ENCODE data around the gene CTSS.

GRCh38 chr1:150793221-150793620 is 27.6 kb upstream of the CTSS start:
- TF ChIP-seq ESRRA (IDR thresholded peaks at IDR 0.05; ENCODE audit: borderline replicate concordance, low read length) (no peak), HMGXB4 (CRISPR knock-in tag; IDR thresholded peaks at IDR 0.05; ENCODE audit: borderline replicate concordance) (no peak), BHLHE40 (IDR thresholded peaks at IDR 0.05; ENCODE audit: low read depth, low read length) (no peak), POLR2A (IDR thresholded peaks at IDR 0.05; ENCODE audit: low read length) (no peak), MAFK (IDR thresholded peaks at IDR 0.05; ENCODE audit: partially characterized antibody) (no peak), CEBPB (IDR thresholded peaks at IDR 0.05) (no peak), MAZ (IDR thresholded peaks at IDR 0.05; ENCODE audit: borderline replicate concordance, low read depth, low read length) (no peak), EP300 (IDR thresholded peaks at IDR 0.05) (no peak), USF2 (IDR thresholded peaks at IDR 0.05) (no peak)
- TF ChIP-seq, protein P1, sequence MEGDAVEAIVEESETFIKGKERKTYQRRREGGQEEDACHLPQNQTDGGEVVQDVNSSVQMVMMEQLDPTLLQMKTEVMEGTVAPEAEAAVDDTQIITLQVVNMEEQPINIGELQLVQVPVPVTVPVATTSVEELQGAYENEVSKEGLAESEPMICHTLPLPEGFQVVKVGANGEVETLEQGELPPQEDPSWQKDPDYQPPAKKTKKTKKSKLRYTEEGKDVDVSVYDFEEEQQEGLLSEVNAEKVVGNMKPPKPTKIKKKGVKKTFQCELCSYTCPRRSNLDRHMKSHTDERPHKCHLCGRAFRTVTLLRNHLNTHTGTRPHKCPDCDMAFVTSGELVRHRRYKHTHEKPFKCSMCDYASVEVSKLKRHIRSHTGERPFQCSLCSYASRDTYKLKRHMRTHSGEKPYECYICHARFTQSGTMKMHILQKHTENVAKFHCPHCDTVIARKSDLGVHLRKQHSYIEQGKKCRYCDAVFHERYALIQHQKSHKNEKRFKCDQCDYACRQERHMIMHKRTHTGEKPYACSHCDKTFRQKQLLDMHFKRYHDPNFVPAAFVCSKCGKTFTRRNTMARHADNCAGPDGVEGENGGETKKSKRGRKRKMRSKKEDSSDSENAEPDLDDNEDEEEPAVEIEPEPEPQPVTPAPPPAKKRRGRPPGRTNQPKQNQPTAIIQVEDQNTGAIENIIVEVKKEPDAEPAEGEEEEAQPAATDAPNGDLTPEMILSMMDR (IDR thresholded peaks at IDR 0.05): no peak

Measured in A549 (cell line).